HCT116 (cell line): ENCODE data around the gene FABP6. TPM values are rescaled to one million over a fixed set of nuclear protein-coding genes. Genes with fewer than 3 reads are reported as not detected.

Experiments
- ATAC-seq: fragments of 200-7000 bp; cut with Tn5 transposase; 2 replicates; pipeline ENCODE4 v1.9.1; 2020; ENCODE audit warnings: mild to moderate bottlenecking, moderate library complexity
- BruUV-seq: library from RNA; stranded (reverse); fragments of 400-500 nt; replicated peaks from 2 replicates; lab custom pipeline; 2021; lab: Mats Ljungman, UMichigan
- CTCF ChIA-PET: fragments of 300-600 bp; sonication (Branson Sonifier 250); formaldehyde crosslinking; loops from one replicate; lab custom pipeline; 2021; ENCODE audit warnings: antibody characterized with exemption; lab: Charles Lee
- POLR2A ChIA-PET: fragments of 300-600, 350-600 bp; sonication (Branson Sonifier 250); formaldehyde crosslinking; loops from one replicate; lab custom pipeline; 2021; ENCODE audit warnings: antibody characterized with exemption; lab: Charles Lee
- RAD21 ChIA-PET, 2 experiments: fragments of 300-600 bp; sonication (Branson Sonifier 250); formaldehyde crosslinking; loops; one replicate each; lab custom pipeline; 2023; ENCODE audit warnings: low total read pairs in 2 of 2; ENCODE audit not compliant: uncharacterized antibody in 2 of 2, unreplicated experiment in 2 of 2, low non-redundant PET in 1 of 2; lab: Charles Lee
- DNase-seq: peaks from one replicate; pipeline ENCODE4 v3.0.0-alpha.2; 2010; ENCODE audit warnings: low read depth, low spot score
- H2AFZ ChIP-seq: fragments of 200-600 bp; shearing (Covaris generic), sonication (generic); 2 replicates; pipeline ENCODE4 v1.6.1; 2017; ENCODE audit warnings: low read depth, mixed run types, mixed read lengths, antibody characterized with exemption, low read length; ENCODE audit not compliant: poor library complexity, severe bottlenecking
- H3K27ac ChIP-seq: 2 replicates; pipeline ENCODE4 v1.5.1; 2012; ENCODE audit warnings: low read depth, low read length
- H3K27me3 ChIP-seq: fragments of 200-600 bp; sonication (generic); 2 replicates; pipeline ENCODE4 v1.6.1; 2016; ENCODE audit warnings: mixed run types, low read length, mixed read lengths; ENCODE audit not compliant: insufficient read depth
- H3K36me3 ChIP-seq, 2 experiments: fragments of 200-500 bp in 1 of 2; fragments of 200-600 bp in 1 of 2; sonication (Bioruptor generic) in 1 of 2; sonication (generic) in 1 of 2; 2 replicates each; pipeline versions ENCODE4 v1.5.1 to v1.6.1; 2014 to 2016; ENCODE audit warnings: low read length in 2 of 2, inconsistent platforms in 1 of 2, mixed read lengths in 1 of 2, mixed run types in 1 of 2; ENCODE audit not compliant: insufficient read depth in 2 of 2, control insufficient read depth in 1 of 2
- H3K4me1 ChIP-seq, 2 experiments: fragments of 200-600 bp in 1 of 2; sonication (generic) in 1 of 2; 2 replicates each; pipeline versions ENCODE4 v1.5.1 to v1.6.1; 2012 to 2017; ENCODE audit warnings: low read length in 2 of 2, inconsistent platforms in 1 of 2, mild to moderate bottlenecking in 1 of 2, mixed read lengths in 1 of 2, mixed run types in 1 of 2, moderate library complexity in 1 of 2; ENCODE audit not compliant: insufficient read depth in 2 of 2, control insufficient read depth in 1 of 2
- H3K4me2 ChIP-seq: fragments of 200-600 bp; sonication (generic); 2 replicates; pipeline ENCODE4 v1.6.1; 2017; ENCODE audit warnings: mixed run types, low read length, mixed read lengths
- H3K4me3 ChIP-seq, 2 experiments: fragments of 200-600 bp in 1 of 2; sonication (generic) in 1 of 2; replicated peaks in 1 of 2; 2 replicates each; pipeline ENCODE4 v1.5.1; 2011 to 2016; ENCODE audit warnings: low read length in 2 of 2, control low read depth in 1 of 2, low read depth in 1 of 2, mild to moderate bottlenecking in 1 of 2, mixed read lengths in 1 of 2, mixed run types in 1 of 2
- H3K79me2 ChIP-seq: fragments of 200-600 bp; sonication (generic); 2 replicates; pipeline ENCODE4 v1.6.1; 2017; ENCODE audit warnings: mild to moderate bottlenecking, mixed run types, low read length, moderate library complexity, mixed read lengths; ENCODE audit not compliant: insufficient read depth
- H3K9ac ChIP-seq: fragments of 200-600 bp; sonication (generic); 2 replicates; pipeline ENCODE4 v1.6.1; 2016; ENCODE audit warnings: low read length, mixed read lengths
- H3K9me2 ChIP-seq: fragments of 200-600 bp; sonication (generic), shearing (Covaris generic); 2 replicates; pipeline ENCODE4 v1.6.1; 2017; ENCODE audit warnings: mixed run types, mild to moderate bottlenecking, moderate library complexity; ENCODE audit not compliant: insufficient read depth
- H3K9me3 ChIP-seq, 2 experiments: fragments of 200-500 bp in 1 of 2; fragments of 200-600 bp in 1 of 2; sonication (Bioruptor generic) in 1 of 2; sonication (generic) in 1 of 2; 2 replicates each; pipeline ENCODE4 v1.6.1; 2014 to 2017; ENCODE audit warnings: low read length in 2 of 2, mixed read lengths in 2 of 2, inconsistent platforms in 1 of 2, low read depth in 1 of 2, mild to moderate bottlenecking in 1 of 2, mixed run types in 1 of 2, moderate library complexity in 1 of 2; ENCODE audit not compliant: control insufficient read depth in 1 of 2, insufficient read depth in 1 of 2
- H4K20me1 ChIP-seq: fragments of 200-600 bp; sonication (generic), shearing (Covaris generic); 2 replicates; pipeline ENCODE4 v1.6.1; 2017; ENCODE audit warnings: mixed run types, mild to moderate bottlenecking, moderate library complexity; ENCODE audit not compliant: insufficient read depth
- CBX3 ChIP-seq: IDR thresholded peaks from 2 replicates; pipeline ENCODE4 v1.6.1; 2012; ENCODE audit warnings: low read depth
- CEBPB ChIP-seq: IDR thresholded peaks from 2 replicates; pipeline ENCODE4 v1.6.1; 2012; ENCODE audit warnings: low read depth
- ELF1 ChIP-seq: IDR thresholded peaks from 2 replicates; pipeline ENCODE4 v1.6.1; 2012; ENCODE audit warnings: low read depth, borderline replicate concordance
- EZH2 ChIP-seq: fragments of 200-600 bp; sonication (generic); IDR thresholded peaks from 2 replicates; pipeline ENCODE4 v1.6.1; 2017; ENCODE audit warnings: antibody characterized with exemption, mixed run types
- EZH2phosphoT487 ChIP-seq: fragments of 200-600 bp; IDR thresholded peaks from 2 replicates; pipeline ENCODE4 v1.6.1; 2018; ENCODE audit warnings: antibody characterized with exemption, borderline replicate concordance
- FOSL1 ChIP-seq: IDR thresholded peaks from 2 replicates; pipeline ENCODE4 v1.6.1; 2012; ENCODE audit warnings: low read depth
- JUND ChIP-seq: IDR thresholded peaks from 2 replicates; pipeline ENCODE4 v1.6.1; 2012
- MAX ChIP-seq: IDR thresholded peaks from 2 replicates; pipeline ENCODE4 v1.6.1; 2012
- POLR2A ChIP-seq: IDR thresholded peaks from 2 replicates; pipeline ENCODE4 v1.7.0; 2011; ENCODE audit warnings: borderline replicate concordance; ENCODE audit not compliant: insufficient read depth, insufficient read length; ENCODE audit errors: extremely low read depth
- REST ChIP-seq: IDR thresholded peaks from 2 replicates; pipeline ENCODE4 v1.6.1; 2012; ENCODE audit warnings: low read depth
- SP1 ChIP-seq: IDR thresholded peaks from 2 replicates; pipeline ENCODE4 v1.6.1; 2012; ENCODE audit warnings: low read depth
- SRF ChIP-seq: IDR thresholded peaks from 2 replicates; pipeline ENCODE4 v1.6.1; 2012; ENCODE audit warnings: low read depth
- ZNF274 ChIP-seq: fragments of 200-500 bp; sonication (Bioruptor generic); IDR thresholded peaks from 2 replicates; pipeline ENCODE4 v1.6.1; 2014; ENCODE audit warnings: mild to moderate bottlenecking, low read depth, low read length, inconsistent platforms
- intact Hi-C: fragments of 100-400 bp; cut with micrococcal nuclease; formaldehyde crosslinking; loops from 2 replicates; pipeline ENCODE4 v1.10.0; 2022
- total RNA-seq: library from RNA; stranded (reverse); gene quantifications from one replicate; pipeline ENCODE4 v1.2.1, GENCODE V29; 2021; ENCODE audit not compliant: unreplicated experiment

Gene FABP6
- total RNA-seq, 1 experiment from 2014 or later, result 8.5 TPM

GRCh38 chr5:160260881-160261815 lies 31.8 kb downstream of the FABP6 start:
- H3K36me3 ChIP-seq, result no peaks in the 10 kb centered on the region
- H3K4me1 ChIP-seq, result no peaks in the 10 kb centered on the region
- no peaks in the 10 kb centered on the region for H3K9me2 ChIP-seq
- no peaks in the 10 kb centered on the region for H3K79me2 ChIP-seq
- POLR2A ChIA-PET, result no interaction called here
- intact Hi-C loops, result no loop called here
- DNase-seq (no peak), ATAC-seq (no peak)
- BruUV-seq, result no TSS peak
- no peaks in the 10 kb centered on the region for H4K20me1 ChIP-seq
- CTCF ChIA-PET, result no interaction called here
- no peak overlapping the region for H3K9ac ChIP-seq
- no peak overlapping the region for H2AFZ ChIP-seq
- no peaks in the 10 kb centered on the region for H3K27me3 ChIP-seq
- H3K4me2 ChIP-seq, result no peak overlapping the region
- H3K27ac ChIP-seq, result no peak overlapping the region
- TF ChIP-seq ELF1, result no peak
- no peak for TF ChIP-seq CBX3
- TF ChIP-seq FOSL1, result no peak
- TF ChIP-seq POLR2A, result no peak
- TF ChIP-seq EZH2phosphoT487, result no peak
- no peak for TF ChIP-seq SRF
- TF ChIP-seq REST, result no peak
- no peak for TF ChIP-seq SP1
- TF ChIP-seq MAX, result no peak
- no peak for TF ChIP-seq ZNF274
- no peak for TF ChIP-seq JUND
- TF ChIP-seq CEBPB, result no peak
- TF ChIP-seq EZH2, result no peak
- H3K4me3 ChIP-seq, result no peak overlapping the region
- RAD21 ChIA-PET, result no interaction called here
- no peaks in the 10 kb centered on the region for H3K9me3 ChIP-seq
